ENCODE results near the gene PPP1R9B.

Gene PPP1R9B, protein sequence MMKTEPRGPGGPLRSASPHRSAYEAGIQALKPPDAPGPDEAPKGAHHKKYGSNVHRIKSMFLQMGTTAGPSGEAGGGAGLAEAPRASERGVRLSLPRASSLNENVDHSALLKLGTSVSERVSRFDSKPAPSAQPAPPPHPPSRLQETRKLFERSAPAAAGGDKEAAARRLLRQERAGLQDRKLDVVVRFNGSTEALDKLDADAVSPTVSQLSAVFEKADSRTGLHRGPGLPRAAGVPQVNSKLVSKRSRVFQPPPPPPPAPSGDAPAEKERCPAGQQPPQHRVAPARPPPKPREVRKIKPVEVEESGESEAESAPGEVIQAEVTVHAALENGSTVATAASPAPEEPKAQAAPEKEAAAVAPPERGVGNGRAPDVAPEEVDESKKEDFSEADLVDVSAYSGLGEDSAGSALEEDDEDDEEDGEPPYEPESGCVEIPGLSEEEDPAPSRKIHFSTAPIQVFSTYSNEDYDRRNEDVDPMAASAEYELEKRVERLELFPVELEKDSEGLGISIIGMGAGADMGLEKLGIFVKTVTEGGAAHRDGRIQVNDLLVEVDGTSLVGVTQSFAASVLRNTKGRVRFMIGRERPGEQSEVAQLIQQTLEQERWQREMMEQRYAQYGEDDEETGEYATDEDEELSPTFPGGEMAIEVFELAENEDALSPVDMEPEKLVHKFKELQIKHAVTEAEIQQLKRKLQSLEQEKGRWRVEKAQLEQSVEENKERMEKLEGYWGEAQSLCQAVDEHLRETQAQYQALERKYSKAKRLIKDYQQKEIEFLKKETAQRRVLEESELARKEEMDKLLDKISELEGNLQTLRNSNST

DNA sequence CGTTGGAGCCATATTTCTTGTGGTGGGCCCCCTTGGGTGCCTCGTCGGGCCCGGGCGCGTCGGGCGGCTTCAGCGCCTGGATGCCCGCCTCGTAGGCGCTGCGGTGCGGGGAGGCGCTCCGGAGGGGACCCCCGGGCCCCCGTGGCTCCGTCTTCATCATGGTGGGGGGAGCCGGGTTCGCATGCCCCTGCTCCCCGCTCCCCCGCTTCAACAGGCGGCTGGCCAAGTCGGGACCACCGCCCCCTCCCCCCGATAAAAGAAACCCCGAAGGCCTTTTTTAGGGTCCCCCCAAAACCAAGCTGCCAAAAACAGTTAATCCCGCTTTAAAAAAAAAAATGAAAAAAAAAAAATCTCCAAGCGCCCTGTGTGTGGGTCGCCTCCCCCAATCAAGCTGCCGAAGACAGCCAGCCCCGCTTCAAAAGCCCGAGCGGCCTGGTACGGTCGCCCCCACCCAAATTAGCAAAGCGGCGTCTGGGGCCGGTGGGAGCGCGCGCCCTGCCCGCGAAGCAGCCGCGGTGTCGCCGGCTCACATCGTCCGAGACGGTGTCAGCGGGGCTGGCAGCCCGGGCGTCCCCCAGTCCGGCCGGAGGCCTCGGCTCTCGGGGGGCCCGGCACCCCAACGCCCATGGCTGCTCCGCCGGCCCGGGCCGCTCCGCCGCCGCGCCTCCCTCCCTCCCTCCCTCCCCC lies at the start of gene PPP1R9B:
Gene PPP1R9B (minus strand): TSS at position 324 of the 687 bp plus-strand sequence. CDS start 164 bp downstream, at position 160.
- DNase-seq = no peak

DNA sequence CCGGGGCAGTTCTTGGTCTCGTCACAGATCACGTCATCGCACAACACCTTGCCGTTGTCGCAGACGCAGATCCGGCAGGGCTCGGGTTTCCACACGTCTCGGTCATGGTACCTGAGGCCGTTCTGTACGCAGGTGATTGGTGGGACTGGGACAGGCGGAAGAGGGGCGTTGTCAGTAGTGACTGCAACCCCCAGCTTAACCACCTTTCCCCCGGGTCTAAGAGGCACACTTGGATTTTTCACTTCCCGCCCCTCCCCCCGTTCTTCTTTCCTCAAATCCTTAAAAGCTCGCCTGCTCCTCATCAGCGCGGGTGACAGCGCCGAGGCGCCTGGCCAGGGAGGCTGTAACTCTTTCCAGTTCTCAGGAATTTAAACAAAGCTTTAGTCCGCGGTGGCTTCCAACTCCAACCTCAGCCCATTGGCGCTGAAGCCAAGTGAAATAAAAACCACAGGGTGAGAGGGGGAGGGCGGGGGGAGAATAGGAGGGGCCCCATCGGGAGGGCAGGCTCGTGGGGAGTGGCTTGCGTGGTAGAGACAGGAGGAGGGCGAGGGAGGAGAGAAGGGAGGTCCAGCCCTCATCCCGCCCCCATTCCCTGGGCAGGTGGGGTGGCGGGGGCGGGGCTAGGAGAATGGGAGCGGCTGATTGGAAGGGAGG lies 49.5 kb upstream of the PPP1R9B start:
- DNase-seq = peak; percentile 85 to 91

DNA sequence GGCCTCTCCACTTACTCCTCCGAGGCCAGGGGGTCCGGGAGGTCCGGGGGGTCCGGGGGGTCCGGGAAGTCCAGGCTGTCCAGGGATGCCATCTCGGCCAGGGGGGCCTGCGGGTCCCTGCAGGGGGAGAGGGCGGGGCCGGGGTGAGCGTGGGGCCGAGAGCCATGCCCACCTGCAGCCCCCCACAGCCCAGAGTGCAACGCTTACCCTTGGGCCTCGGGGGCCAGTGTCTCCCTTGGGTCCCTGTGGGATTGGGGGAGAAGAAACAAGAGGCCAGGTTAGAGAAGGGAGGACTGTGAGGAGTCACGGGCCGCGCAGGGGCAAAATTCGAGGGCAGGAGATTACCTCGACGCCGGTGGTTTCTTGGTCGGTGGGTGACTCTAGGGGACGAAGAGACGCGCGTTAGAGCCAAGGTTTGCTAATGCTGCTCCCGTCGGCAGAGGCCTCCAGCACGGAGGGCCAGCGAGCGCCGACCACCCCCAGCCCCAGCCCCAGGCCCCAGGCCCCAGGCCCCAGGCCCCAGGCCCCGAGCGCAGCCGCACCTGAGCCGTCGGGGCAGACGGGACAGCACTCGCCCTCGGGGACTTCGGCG lies 48.8 kb upstream of the PPP1R9B start:
- no peak for DNase-seq

DNA sequence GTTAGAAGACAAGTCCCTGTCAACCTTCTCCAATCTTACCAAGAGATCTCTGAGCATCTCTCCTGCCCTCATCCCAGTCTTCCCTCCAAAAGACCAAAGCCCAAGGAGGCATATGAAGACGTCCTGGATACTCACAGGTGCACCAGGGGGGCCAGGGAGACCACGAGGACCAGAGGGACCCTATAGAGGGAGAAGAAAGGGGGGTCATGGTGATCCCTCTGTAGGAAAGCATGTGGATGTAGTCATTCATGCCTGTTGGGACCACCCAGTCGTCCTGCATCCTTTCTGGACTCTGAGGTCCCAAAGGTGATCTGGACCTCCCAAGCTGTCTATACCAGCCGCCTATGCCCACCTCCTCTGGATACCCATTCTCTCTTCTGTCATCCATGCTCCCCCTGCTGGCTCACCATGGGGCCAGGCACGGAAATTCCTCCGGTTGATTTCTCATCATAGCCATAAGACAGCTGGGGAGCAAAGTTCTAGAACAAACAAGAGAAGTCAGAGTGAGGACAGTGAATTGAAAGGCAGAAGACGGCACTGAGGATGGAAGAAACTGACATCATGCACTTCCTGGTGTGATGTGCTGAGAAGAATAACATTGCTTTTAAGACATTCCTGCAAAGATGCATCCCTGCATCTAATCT lies 47.7 kb upstream of the PPP1R9B start:
- peak; percentile 18 to 45 for DNase-seq

DNA sequence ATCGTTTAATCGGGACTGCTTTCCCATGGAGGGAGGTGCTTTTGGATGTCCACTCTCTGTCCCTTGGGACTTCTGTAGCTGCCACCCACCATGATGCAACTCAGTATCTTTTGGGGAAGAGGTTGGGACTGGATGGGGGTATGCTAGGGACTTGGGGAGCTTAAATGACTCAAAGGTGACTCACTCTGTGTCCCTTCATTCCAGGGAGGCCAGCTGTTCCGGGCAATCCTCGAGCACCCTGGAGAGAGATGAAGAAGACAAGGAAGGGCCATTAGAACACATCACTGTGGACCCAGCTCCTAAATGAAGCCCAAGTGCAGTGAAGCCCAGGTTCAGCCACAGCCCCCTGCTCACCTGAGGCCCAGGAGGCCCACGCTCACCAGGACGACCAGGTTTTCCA lies 46.3 kb upstream of the PPP1R9B start:
- DNase-seq = no peak

DNA sequence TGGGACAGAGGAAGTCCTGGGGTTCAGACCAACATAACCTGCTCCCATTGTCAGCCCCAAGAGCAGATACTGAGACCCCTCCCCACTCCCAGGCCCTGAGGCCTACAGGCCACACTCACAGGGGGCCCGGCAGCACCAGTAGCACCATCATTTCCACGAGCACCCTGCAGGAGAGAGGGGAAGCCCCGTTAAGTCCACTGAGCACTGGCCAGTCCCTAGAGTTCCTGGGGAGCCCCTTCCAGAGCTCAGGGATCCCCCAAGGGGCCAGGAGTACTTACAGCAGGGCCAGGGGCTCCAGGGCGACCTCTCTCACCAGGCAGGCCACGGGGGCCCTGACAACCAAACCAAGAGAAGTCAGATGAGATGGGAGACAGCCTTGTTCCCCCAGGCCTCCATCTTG lies 45.6 kb upstream of the PPP1R9B start:
- DNase-seq = no peak

DNA sequence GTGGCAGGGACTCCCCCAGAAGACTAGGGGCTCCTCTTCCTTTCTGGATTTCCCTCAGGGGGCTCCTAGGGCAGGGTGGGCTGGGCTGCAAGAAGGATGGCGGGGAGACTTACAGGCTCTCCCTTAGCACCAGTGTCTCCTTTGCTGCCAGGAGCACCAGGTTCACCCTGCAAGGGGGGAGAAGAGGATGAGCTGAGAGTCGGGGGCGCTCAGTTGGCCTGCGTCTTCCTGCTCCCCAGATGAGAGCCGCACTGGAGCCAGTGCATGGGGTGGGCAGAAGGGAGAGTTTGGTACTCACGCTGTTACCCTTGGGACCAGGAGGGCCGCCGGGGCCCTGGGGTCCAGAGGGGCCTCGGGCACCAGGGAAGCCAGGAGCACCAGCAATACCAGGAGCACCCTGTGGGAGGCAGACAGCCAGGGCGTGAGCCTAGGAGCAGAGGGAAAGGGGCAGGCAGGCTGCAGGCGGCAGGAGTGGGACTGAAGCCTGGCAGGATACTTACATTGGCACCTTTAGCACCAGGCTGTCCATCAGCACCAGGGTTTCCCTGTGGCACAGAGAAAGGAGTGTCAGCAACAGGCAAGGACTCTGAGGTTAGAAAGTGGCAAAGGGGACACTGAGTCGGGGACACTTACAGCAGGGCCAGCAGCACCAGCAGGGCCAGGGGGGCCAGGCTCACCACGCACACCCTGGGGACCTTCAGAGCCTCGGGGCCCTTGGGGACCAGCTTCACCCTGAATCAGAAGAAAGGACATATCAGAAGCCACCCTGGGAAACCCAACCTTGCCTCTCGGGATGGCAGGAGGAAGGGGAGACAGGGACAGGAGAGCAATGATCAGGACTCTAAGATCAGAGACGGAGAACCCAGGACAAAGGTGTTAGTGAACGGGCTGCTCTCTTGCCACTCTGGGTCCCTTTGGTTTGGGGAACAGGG lies 44.7 kb upstream of the PPP1R9B start:
- DNase-seq = no peak

DNA sequence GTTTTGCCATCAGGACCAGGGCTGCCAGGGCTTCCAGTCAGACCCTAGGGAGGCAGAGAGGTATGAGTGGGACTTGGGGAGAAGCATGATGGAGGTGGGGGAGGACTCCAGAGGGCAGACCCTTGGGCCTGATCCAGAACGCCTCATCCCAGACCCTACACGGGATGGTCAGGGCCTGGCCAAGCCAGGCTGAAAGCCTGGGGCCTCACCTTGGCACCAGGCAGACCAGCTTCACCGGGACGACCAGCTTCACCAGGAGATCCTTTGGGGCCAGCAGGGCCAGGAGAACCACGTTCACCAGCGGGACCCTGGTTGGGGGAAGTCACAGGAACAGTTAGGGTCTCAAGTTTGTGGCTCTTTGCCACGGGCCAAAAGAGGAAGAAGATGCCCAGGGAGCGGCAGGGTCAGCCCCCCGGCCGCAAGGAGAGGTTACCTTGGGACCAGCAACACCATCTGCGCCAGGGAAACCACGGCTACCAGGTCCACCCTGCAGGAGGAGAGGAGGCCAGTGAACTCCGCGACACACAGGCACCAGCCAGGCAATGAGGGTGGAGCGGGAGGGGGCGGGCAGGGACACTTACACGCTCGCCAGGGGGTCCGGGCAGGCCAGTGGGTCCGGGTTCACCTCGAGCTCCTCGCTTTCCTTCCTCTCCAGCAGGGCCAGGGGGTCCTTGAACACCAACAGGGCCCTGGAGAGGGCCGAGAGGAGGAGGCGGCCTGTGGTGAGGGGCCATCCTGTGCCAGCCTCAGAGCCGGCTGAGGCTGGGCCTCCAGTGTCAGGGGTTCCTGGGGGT lies 43.9 kb upstream of the PPP1R9B start:
- DNase-seq = no peak

DNA sequence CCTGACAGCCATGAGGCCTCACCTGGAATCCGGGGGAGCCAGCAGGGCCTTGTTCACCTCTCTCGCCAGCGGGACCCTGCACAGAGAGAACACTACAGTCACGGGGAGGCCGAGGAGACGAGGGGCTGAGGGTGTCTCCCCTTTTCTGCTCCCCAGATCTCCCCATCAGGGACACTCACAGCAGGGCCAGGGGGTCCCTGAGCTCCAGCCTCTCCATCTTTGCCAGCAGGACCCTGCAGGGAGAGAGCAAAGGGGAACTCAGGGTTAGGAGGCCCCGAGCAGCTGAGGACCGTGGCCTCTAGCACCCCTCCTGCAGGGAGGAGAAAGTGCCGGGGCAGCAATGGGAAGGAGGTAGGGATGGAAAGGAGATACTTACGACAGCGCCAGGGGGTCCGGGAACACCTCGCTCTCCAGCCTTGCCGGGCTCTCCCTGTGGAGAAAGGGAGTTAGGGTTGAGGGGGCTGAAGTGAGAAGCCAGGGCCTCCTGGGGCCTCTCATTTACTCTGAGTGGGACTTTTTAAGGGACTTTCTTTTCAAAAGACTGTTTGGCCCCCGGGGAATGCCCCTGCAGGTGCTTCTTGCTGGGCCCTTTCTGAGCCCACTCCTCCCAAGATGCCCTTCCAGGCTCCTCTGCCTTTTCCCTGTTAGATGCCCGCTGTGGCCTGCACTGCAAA lies 42.3 kb upstream of the PPP1R9B start:
- DNase-seq = no peak

DNA sequence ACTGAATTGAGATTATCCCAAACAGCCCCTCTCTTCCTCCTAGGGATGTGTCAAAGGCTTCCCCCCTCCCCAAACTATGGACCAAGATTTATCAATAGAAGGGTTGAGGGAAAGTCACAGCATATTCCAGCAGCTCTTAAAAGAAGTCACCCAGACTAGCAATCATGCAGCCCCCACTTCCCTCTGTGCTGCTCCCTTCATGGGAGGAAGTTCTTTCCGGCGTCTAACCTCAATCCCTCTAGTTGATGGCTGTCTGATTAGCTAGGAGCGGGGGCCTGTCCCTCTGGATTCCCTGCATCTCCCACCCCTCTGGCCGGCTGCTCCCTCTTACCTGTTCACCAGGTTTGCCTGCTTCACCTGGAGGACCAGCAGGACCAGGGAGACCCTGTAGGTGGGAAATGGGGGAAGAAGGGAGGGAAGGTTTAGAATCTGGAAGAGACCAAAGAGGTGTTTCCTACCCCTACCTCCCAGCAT lies 41.7 kb upstream of the PPP1R9B start:
- no peak for DNase-seq

DNA sequence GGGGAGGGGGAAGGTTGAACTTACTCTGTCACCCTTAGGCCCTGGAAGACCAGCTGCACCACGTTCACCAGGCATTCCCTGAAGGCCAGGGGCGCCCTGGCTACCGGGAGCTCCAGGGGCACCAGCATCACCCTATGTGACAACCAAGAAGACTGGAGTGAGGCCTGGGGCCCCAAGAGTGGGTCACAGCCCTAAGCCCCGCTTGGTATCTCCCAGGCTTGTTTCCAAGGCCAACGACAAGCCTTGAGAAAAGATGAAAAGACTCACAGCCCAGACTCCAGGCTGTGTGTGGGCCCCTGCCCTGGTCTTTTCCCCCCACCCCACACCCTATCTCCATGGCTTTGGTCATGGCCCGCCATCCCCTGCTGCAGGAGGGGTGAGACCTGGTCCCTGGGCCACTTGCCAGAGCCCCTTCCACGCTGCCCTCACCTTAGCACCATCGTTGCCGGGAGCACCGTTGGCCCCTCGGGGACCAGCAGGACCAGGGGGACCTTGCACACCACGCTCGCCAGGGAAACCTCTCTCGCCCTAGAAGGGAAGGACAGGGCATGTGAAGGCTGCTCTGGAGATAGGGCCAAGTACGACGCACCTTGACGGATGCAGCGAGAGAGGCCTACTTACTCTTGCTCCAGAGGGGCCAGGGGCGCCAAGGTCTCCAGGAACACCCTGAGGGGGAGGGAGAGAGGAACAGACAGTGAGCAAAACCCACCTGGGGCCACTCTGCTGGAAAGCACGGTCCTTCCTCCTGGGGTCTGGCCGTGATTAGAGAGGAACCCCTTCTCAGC lies 41.1 kb upstream of the PPP1R9B start:
- DNase-seq = no peak

DNA sequence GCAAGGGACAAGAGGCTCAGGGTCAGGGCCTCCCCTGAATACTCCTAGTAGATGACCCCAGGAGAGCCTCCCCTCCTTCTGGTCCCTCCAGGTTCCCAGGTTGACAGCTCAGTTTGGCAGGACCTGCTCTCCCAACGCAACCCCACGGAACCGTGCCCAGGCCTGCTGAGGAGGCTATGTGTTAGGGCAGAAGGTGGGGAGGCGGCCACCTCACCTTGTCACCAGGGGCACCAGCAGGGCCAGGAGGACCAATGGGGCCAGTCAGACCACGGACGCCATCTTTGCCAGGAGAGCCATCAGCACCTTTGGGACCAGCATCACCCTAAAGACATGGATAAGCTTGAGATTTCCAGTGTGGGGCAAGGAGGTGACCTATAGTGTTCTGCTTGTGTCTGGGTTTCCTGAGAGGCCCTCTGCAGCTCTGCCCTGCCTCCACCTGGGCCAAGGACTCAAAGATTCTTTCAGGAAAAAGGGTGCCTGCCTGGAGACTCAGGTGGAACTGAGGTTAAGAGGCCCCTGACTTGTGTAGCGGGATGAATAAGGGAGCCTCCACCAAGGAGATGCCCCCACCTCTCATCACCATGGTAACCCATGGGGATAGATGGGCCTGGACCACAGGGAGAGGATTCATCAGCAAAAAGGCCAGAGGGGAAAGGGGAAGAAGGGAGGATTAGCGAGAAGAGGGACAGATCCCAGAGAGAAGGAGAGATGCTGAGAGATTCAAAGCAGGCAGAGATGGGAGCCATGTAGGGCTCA lies 40.3 kb upstream of the PPP1R9B start:
- DNase-seq = no peak

DNA sequence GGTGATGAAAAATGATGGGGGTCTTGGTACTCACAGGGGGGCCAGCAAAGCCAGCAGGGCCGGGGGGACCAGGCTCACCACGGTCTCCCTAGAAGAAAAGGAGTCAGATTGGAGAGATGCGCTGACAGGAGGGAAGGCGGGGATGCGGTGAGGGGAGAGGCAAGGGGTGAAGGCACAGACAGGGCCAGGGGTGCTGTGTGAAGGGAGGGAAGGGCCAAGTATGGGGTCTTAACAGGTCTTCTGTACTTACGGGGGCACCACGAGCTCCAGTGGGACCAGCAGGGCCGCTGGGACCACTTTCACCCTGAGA lies 39.8 kb upstream of the PPP1R9B start:
- no peak for DNase-seq

DNA sequence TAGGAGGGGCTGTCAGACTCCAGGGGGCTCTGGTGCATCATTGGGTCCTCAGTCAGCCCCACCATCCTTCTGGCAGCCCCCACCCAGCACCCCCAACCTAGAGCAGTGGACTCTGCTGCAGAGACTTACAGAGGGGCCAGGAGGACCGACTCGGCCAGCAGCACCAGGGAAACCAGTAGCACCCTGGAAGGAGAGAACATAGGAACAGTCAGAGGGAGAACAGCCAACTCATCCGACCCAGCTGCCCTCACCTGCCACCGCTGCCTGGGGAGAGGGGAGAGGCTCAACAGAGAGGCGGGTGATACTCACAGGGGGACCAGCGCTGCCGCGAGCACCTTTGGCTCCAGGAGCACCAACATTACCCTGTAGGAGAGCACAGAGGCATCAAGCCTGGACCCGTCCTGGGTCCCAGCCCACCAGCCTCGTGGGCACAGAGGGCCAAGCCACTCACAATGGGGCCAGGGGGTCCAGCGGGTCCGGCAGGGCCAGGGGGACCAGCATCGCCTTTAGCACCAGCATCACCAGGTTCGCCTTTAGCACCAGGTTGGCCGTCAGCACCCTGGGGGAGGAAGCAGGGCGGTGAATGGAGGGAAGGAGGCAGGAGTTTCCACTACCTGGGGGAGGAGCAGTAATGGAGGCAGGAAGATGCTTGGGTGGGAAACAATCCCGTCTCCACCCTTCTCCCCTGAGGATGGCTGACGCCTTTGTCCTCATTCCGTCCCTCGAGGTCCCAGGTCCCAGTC lies 39.2 kb upstream of the PPP1R9B start:
- DNase-seq = no peak

DNA sequence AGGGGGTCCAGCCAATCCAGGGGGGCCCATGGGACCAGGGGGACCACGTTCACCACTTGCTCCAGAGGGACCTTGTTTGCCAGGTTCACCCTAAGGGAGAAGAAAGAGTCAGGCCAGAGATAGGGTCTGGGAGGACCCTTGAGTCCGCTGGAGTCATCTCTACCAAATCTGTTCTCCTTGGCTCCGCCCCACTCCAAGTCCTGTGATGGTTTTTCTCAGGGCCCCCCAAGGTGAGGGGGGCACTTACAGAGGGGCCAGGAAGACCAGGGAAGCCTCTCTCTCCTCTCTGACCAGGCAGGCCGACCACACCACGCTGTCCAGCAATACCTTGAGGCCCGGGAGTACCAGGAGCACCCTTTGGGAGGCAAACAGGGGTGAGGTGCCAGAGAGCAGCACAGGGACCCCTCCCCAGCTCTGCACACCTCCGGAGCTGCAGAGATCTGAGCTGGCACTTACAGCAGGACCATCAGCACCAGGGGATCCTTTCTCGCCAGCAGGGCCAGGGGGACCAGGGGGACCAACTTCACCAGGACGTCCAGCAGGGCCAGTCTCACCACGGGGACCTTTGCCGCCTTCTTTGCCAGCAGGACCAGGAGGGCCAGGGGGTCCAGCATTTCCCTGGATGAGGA lies 38.6 kb upstream of the PPP1R9B start:
- DNase-seq = no peak

DNA sequence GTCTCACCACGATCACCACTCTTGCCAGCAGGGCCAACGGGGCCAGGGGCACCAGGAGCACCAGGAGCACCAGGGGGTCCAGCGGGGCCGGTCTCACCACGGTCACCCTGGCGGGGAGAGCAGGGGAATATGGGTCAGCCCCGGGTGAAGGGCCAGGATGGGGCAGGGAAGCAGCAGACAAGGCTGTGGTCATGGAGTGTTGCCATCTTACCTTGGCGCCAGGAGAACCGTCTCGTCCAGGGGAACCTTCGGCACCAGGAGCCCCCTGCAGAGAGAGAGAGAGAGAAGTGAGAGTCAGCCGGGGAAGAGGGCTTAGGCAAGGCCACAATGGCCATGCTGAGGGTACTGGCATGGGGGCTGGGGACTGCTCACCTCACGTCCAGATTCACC lies 38.0 kb upstream of the PPP1R9B start:
- DNase-seq = no peak

Measured in NCI-H446 (cell line).